ENCODE data around the gene GAS6.
"Not testable (repeated sequence)": the region's sequence is repeated elsewhere in the genome, so short reads cannot be mapped to it uniquely, and the experiment has no call there.

Gene GAS6

DNA sequence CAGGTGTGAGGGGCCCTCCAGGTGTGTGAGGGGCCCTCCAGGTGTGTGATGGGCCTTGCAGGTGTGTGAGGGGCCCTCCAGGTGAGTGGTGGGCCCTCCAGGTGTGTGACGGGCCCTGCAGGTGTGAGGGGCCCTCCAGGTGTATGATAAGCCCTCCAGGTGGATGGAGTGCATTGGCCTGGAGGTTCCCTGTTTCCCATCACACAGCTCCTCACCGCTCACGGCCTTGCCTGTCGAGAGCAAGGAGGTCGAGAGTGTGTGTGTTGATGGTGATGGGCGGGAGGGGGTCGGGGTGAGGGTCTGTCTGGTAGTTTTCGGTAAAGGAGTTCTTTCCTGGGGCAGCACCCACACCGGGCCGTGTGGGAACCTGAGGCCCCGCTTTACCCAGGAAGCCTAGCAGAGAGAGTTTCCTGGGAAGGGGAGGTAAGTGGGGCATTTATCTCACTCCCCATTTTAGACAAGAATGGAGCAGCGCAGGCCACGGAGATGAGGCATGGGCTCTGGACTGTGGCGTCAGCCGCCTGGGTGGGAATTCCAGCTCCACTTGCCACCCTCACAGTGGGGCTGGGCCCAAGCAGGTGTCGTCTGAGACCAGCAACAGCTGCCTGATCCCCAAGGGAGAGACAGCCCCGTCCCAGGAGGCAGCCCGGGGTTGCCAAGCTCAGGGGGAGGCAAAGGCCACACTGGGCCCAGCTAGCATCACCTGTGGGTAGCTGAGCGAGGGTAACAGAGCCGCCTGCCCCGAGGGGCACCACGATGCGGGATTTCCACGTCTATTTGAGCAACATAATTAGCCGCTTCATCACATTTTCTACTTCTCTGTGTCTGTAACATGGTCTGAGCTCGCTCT, 10.9 kb upstream of the GAS6 start:
- H2BK5ac ChIP-seq (ENCODE audit: low read depth, low read length, poor library complexity), result no peak overlapping the region
- no peak overlapping the region for H2AK5ac ChIP-seq (ENCODE audit: low read length)
- H3K9ac ChIP-seq (ENCODE audit: low read length), result no peak overlapping the region
- no peak overlapping the region for H3K23ac ChIP-seq (ENCODE audit: low read length)
- no peak overlapping the region for H2BK120ac ChIP-seq (ENCODE audit: insufficient read depth, low read length, poor library complexity)
- no peaks in the 10 kb centered on the region for H3K27me3 ChIP-seq (ENCODE audit: insufficient read depth, low read length)
- H3K4me3 ChIP-seq (ENCODE audit: low read depth, low read length), result no peak overlapping the region
- H3K79me1 ChIP-seq (ENCODE audit: low read length), result no peaks in the 10 kb centered on the region
- no peak overlapping the region for H3K14ac ChIP-seq (ENCODE audit: low read length)
- no peaks in the 10 kb centered on the region for H3K4me1 ChIP-seq (ENCODE audit: control insufficient read depth in 1 of 2, insufficient read depth in 2 of 2, low read length in 2 of 2)
- H2BK12ac ChIP-seq (ENCODE audit: low read length), result no peak overlapping the region
- no peak overlapping the region for H3K4me2 ChIP-seq (ENCODE audit: low read length)
- H3K79me2 ChIP-seq (ENCODE audit: control insufficient read depth, insufficient read depth, low read length, poor library complexity), result no peaks in the 10 kb centered on the region
- no peak overlapping the region for H4K8ac ChIP-seq (ENCODE audit: low read depth, low read length)
- no CpG with 5 or more reads among the region's 26 CpGs for WGBS (ENCODE audit: extremely low coverage, insufficient coverage, insufficient read length)
- H3K9me3 ChIP-seq (ENCODE audit: insufficient read depth, low read depth, low read length), result peaks cover 5% of the 10 kb centered on the region
- H4K12ac ChIP-seq (ENCODE audit: low read depth, low read length), result no peak overlapping the region
- DNase-seq, result no peak
- H3K36me3 ChIP-seq (ENCODE audit: control insufficient read depth in 1 of 2, insufficient read depth in 2 of 2, low read length in 2 of 2), result no peaks in the 10 kb centered on the region
- no peak overlapping the region for H3K27ac ChIP-seq (ENCODE audit: low read depth, low read length)
- no peak overlapping the region for H3K4ac ChIP-seq (ENCODE audit: low read depth, low read length)
- no peak overlapping the region for H3K18ac ChIP-seq (ENCODE audit: low read length)
- H2AFZ ChIP-seq (ENCODE audit: insufficient read depth, low read length, poor library complexity), result no peak overlapping the region
- H4K91ac ChIP-seq (ENCODE audit: low read depth, low read length), result no peak overlapping the region

DNA sequence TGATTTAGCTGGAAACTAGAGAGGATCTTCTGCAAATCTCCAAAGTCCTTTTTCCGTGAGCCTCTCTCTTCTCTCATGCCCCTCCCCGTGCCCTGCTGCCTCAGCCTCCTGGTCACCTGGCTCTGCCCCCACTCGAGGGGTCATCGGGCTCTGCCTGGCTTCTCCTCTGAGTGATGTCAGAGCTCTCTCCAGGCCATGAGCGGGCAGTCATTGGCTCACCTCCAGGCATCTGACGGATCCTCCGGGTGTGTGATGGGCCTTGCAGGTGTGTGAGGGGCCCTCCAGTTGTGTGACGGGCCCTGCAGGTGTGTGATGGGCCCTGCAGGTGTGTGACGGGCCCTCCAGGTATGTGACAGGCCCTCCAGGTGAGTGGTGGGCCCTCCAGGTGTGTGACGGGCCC, 10.3 kb upstream of the GAS6 start:
- Histone ChIP-seq H3K18ac (ENCODE audit: low read length) (no peak overlapping the region), H3K27me3 (ENCODE audit: insufficient read depth, low read length) (no peaks in the 10 kb centered on the region), H3K79me2 (ENCODE audit: control insufficient read depth, insufficient read depth, low read length, poor library complexity) (no peaks in the 10 kb centered on the region), H4K91ac (ENCODE audit: low read depth, low read length) (no peak overlapping the region), H3K4me3 (ENCODE audit: low read depth, low read length) (no peak overlapping the region), H3K4me1 (ENCODE audit: control insufficient read depth in 1 of 2, insufficient read depth in 2 of 2, low read length in 2 of 2) (no peaks in the 10 kb centered on the region), H2BK5ac (ENCODE audit: low read depth, low read length, poor library complexity) (no peak overlapping the region), H3K23ac (ENCODE audit: low read length) (no peak overlapping the region), H3K4ac (ENCODE audit: low read depth, low read length) (no peak overlapping the region), H2AK5ac (ENCODE audit: low read length) (no peak overlapping the region), H3K9me3 (ENCODE audit: insufficient read depth, low read depth, low read length) (peaks cover 5% of the 10 kb centered on the region), H2AFZ (ENCODE audit: insufficient read depth, low read length, poor library complexity) (no peak overlapping the region), H4K12ac (ENCODE audit: low read depth, low read length) (no peak overlapping the region), H3K27ac (ENCODE audit: low read depth, low read length) (no peak overlapping the region), H3K79me1 (ENCODE audit: low read length) (no peaks in the 10 kb centered on the region), H3K4me2 (ENCODE audit: low read length) (no peak overlapping the region), H4K8ac (ENCODE audit: low read depth, low read length) (no peak overlapping the region), H3K14ac (ENCODE audit: low read length) (no peak overlapping the region), H2BK12ac (ENCODE audit: low read length) (no peak overlapping the region), H3K36me3 (ENCODE audit: control insufficient read depth in 1 of 2, insufficient read depth in 2 of 2, low read length in 2 of 2) (no peaks in the 10 kb centered on the region), H3K9ac (ENCODE audit: low read length) (no peak overlapping the region), H2BK120ac (ENCODE audit: insufficient read depth, low read length, poor library complexity) (no peak overlapping the region)
- DNase-seq, result no peak
- WGBS (ENCODE audit: extremely low coverage, insufficient coverage, insufficient read length), result no CpG with 5 or more reads among the region's 10 CpGs

DNA sequence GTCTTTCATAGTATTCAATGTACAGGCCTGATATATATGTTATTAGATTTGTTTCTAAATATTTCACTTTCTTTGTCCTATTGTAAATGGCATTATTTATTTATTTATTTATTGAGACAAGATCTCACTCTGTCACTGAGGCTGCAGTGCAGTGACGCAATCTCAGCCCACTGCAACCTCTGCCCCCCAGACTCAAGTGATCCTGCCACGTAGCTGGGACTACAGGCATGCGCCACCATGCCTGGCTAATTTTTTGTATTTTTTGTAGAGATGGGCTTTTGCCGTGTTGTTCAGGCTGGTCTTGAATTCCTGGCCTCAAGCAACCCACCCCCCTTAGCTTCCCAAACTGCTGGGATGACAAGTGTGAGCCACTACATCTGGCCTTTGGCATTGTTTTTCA, 5.4 kb upstream of the GAS6 start:
- Histone ChIP-seq H3K9ac (ENCODE audit: low read length) (no peak overlapping the region), H4K12ac (ENCODE audit: low read depth, low read length) (no peak overlapping the region), H2BK120ac (ENCODE audit: insufficient read depth, low read length, poor library complexity) (no peak overlapping the region), H3K23ac (ENCODE audit: low read length) (no peak overlapping the region), H2BK12ac (ENCODE audit: low read length) (no peak overlapping the region), H3K4me1 (ENCODE audit: control insufficient read depth in 1 of 2, insufficient read depth in 2 of 2, low read length in 2 of 2) (peaks cover 0 to 2% of the 10 kb centered on the region in 2 experiments), H2BK5ac (ENCODE audit: low read depth, low read length, poor library complexity) (no peak overlapping the region), H2AK5ac (ENCODE audit: low read length) (no peak overlapping the region), H3K4me3 (ENCODE audit: low read depth, low read length) (no peak overlapping the region), H3K79me2 (ENCODE audit: control insufficient read depth, insufficient read depth, low read length, poor library complexity) (no peaks in the 10 kb centered on the region), H3K14ac (ENCODE audit: low read length) (no peak overlapping the region), H3K79me1 (ENCODE audit: low read length) (no peaks in the 10 kb centered on the region), H4K8ac (ENCODE audit: low read depth, low read length) (no peak overlapping the region), H3K27me3 (ENCODE audit: insufficient read depth, low read length) (peaks cover 7% of the 10 kb centered on the region), H3K4me2 (ENCODE audit: low read length) (no peak overlapping the region), H3K18ac (ENCODE audit: low read length) (no peak overlapping the region), H4K91ac (ENCODE audit: low read depth, low read length) (no peak overlapping the region), H3K4ac (ENCODE audit: low read depth, low read length) (no peak overlapping the region), H3K36me3 (ENCODE audit: control insufficient read depth in 1 of 2, insufficient read depth in 2 of 2, low read length in 2 of 2) (no peaks in the 10 kb centered on the region), H3K9me3 (ENCODE audit: insufficient read depth, low read depth, low read length) (peaks cover 1% of the 10 kb centered on the region), H2AFZ (ENCODE audit: insufficient read depth, low read length, poor library complexity) (no peak overlapping the region), H3K27ac (ENCODE audit: low read depth, low read length) (no peak overlapping the region)
- no CpG with 5 or more reads among the region's 4 CpGs for WGBS (ENCODE audit: extremely low coverage, insufficient coverage, insufficient read length)
- DNase-seq, result no peak

DNA sequence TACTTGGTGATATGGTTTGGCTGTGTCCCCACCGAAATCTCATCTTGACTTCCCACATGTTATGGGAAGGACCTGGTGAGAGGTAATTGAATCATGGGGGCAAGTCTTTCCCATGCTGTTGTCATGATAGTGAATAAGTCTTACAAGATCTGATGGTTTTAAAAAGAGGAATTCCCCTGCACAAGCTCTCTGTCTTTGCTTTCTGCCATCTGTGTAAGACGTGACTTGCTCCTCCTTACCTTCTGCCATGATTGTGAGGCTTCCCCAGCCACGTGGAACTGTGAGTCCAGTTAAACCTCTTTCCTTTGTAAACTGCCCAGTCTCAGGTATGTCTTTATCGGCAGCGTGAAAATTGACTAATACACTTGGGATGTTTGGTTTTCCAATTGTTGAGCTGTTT, 4.0 kb upstream of the GAS6 start:
- not testable (repeated sequence) for H3K4me3 ChIP-seq (ENCODE audit: low read depth, low read length); H2BK12ac ChIP-seq (ENCODE audit: low read length); H3K4me1 ChIP-seq (ENCODE audit: control insufficient read depth in 1 of 2, insufficient read depth in 2 of 2, low read length in 2 of 2); H4K91ac ChIP-seq (ENCODE audit: low read depth, low read length); H3K9me3 ChIP-seq (ENCODE audit: insufficient read depth, low read depth, low read length); H3K4ac ChIP-seq (ENCODE audit: low read depth, low read length); H3K36me3 ChIP-seq (ENCODE audit: control insufficient read depth in 1 of 2, insufficient read depth in 2 of 2, low read length in 2 of 2); H2BK5ac ChIP-seq (ENCODE audit: low read depth, low read length, poor library complexity); H3K14ac ChIP-seq (ENCODE audit: low read length); H3K23ac ChIP-seq (ENCODE audit: low read length); H4K8ac ChIP-seq (ENCODE audit: low read depth, low read length); H2BK120ac ChIP-seq (ENCODE audit: insufficient read depth, low read length, poor library complexity); H3K27ac ChIP-seq (ENCODE audit: low read depth, low read length); H2AK5ac ChIP-seq (ENCODE audit: low read length); H3K4me2 ChIP-seq (ENCODE audit: low read length); H3K79me2 ChIP-seq (ENCODE audit: control insufficient read depth, insufficient read depth, low read length, poor library complexity); H3K79me1 ChIP-seq (ENCODE audit: low read length); H4K12ac ChIP-seq (ENCODE audit: low read depth, low read length); DNase-seq; H2AFZ ChIP-seq (ENCODE audit: insufficient read depth, low read length, poor library complexity); H3K9ac ChIP-seq (ENCODE audit: low read length); H3K18ac ChIP-seq (ENCODE audit: low read length)
- WGBS (ENCODE audit: extremely low coverage, insufficient coverage, insufficient read length), result no CpG with 5 or more reads among the region's 5 CpGs
- peaks cover 17% of the 10 kb centered on the region for H3K27me3 ChIP-seq (ENCODE audit: insufficient read depth, low read length)

Data from trophoblast cell (in vitro differentiated cells and primary cell).